ENCODE results near the gene WDR1.
A peak's percentile ranks its signal among the peaks of the same experiment; 100 is the strongest.

Gene WDR1, protein sequence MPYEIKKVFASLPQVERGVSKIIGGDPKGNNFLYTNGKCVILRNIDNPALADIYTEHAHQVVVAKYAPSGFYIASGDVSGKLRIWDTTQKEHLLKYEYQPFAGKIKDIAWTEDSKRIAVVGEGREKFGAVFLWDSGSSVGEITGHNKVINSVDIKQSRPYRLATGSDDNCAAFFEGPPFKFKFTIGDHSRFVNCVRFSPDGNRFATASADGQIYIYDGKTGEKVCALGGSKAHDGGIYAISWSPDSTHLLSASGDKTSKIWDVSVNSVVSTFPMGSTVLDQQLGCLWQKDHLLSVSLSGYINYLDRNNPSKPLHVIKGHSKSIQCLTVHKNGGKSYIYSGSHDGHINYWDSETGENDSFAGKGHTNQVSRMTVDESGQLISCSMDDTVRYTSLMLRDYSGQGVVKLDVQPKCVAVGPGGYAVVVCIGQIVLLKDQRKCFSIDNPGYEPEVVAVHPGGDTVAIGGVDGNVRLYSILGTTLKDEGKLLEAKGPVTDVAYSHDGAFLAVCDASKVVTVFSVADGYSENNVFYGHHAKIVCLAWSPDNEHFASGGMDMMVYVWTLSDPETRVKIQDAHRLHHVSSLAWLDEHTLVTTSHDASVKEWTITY

DNA sequence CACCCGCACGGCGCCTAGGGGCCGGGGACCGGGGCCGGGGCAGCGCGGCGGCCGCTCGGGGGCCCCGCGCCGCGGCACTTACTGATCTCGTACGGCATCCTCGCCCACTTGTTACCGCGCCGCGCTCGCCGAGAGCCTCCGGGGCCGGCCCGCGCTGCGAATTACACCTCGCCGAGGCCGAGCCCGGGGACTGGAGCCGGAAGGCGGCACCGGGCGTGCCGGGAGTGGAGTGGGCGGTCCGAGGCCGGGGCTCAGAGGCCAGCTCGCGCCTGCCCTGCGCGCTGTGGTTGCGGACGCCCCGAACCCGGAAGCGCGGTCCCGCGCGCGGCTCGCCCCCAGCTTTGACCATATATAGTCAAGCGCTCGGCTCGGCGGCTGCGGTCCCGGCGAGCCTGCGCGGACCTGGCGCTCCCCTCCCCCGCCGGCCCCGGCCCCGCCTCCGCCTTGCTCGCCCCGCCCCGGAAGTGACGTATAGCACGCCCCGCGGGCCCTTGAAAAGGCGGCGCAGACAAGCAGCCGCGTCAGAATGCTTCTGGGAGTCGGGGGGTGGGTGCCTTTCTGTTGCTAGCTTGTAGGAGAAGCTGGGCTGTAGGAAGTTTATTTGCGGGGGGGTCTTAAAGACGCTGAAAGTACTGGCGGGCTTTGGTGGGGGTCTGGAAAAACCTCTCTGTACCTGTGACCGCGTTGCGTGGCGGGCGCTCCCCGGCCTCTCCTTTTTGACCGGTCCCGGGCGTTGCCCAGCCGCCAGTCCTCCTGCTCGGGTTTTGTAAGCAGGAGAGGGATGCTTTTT lies at the start of gene WDR1:
Gene WDR1 (minus strand): TSS at position 231 of the 790 bp plus-strand sequence. CDS start 133 bp downstream, at position 98.
- TF ChIP-seq, protein P1, sequence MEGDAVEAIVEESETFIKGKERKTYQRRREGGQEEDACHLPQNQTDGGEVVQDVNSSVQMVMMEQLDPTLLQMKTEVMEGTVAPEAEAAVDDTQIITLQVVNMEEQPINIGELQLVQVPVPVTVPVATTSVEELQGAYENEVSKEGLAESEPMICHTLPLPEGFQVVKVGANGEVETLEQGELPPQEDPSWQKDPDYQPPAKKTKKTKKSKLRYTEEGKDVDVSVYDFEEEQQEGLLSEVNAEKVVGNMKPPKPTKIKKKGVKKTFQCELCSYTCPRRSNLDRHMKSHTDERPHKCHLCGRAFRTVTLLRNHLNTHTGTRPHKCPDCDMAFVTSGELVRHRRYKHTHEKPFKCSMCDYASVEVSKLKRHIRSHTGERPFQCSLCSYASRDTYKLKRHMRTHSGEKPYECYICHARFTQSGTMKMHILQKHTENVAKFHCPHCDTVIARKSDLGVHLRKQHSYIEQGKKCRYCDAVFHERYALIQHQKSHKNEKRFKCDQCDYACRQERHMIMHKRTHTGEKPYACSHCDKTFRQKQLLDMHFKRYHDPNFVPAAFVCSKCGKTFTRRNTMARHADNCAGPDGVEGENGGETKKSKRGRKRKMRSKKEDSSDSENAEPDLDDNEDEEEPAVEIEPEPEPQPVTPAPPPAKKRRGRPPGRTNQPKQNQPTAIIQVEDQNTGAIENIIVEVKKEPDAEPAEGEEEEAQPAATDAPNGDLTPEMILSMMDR (IDR thresholded peaks at IDR 0.05; ENCODE audit: low read depth, low read length), result no peak
- no peak for TF ChIP-seq EZH2phosphoT487 (IDR thresholded peaks at IDR 0.05; ENCODE audit: low read depth)
- peaks cover 52% of the 10 kb centered on the region for H3K79me2 ChIP-seq (ENCODE audit: low read length)
- peak within 1 kb of the TSS; percentile 91 for H3K4me2 ChIP-seq (ENCODE audit: low read length)
- peaks cover 40% of the 10 kb centered on the region for H3K36me3 ChIP-seq (replicated peaks; ENCODE audit: low read depth, low read length)
- H3K9me3 ChIP-seq (ENCODE audit: insufficient read depth, low read length), result no peaks in the 10 kb centered on the region
- peaks cover 29% of the 10 kb centered on the region for H4K20me1 ChIP-seq (ENCODE audit: insufficient read depth, low read length)
- no peak within 1 kb of the TSS for H2AFZ ChIP-seq (ENCODE audit: low read depth, low read length)
- H3K27ac ChIP-seq (ENCODE audit: low read length), result peak within 1 kb of the TSS; percentile 89
- H3K9ac ChIP-seq (ENCODE audit: low read length), result peak within 1 kb of the TSS; percentile 99
- peak within 1 kb of the TSS; percentile 95 for H3K4me3 ChIP-seq (ENCODE audit: low read length)
- peaks cover 32% of the 10 kb centered on the region for H3K4me1 ChIP-seq (ENCODE audit: low read length)
- peaks cover 26% of the 10 kb centered on the region for H3K27me3 ChIP-seq (ENCODE audit: low read depth, low read length)

- H3K9ac ChIP-seq (ENCODE audit: low read length), result no peak overlapping the region
- H3K4me3 ChIP-seq (ENCODE audit: low read length), result no peak overlapping the region
- no peaks in the 10 kb centered on the region for H3K36me3 ChIP-seq (replicated peaks; ENCODE audit: low read depth, low read length)
- TF ChIP-seq, protein P1 (IDR thresholded peaks at IDR 0.05; ENCODE audit: low read depth, low read length), result peak; percentile 65
- TF ChIP-seq EZH2phosphoT487 (IDR thresholded peaks at IDR 0.05; ENCODE audit: low read depth), result no peak
- no peaks in the 10 kb centered on the region for H3K79me2 ChIP-seq (ENCODE audit: low read length)
- H3K4me2 ChIP-seq (ENCODE audit: low read length), result no peak overlapping the region
- peaks cover 50% of the 10 kb centered on the region for H3K27me3 ChIP-seq (ENCODE audit: low read depth, low read length)
- H4K20me1 ChIP-seq (ENCODE audit: insufficient read depth, low read length), result no peaks in the 10 kb centered on the region
- H3K9me3 ChIP-seq (ENCODE audit: insufficient read depth, low read length), result no peaks in the 10 kb centered on the region
- H3K4me1 ChIP-seq (ENCODE audit: low read length), result no peaks in the 10 kb centered on the region
- no peak overlapping the region for H2AFZ ChIP-seq (ENCODE audit: low read depth, low read length)
- no peak overlapping the region for H3K27ac ChIP-seq (ENCODE audit: low read length)
Observed at GRCh38 chr4:10164877-10165283, 48.3 kb upstream of the WDR1 start.

GRCh38 chr4:10163296-10163695 lies 46.7 kb upstream of the WDR1 start:
- TF ChIP-seq, protein P1 (IDR thresholded peaks at IDR 0.05; ENCODE audit: low read depth, low read length), result no peak
- no peak for TF ChIP-seq EZH2phosphoT487 (IDR thresholded peaks at IDR 0.05; ENCODE audit: low read depth)
- H3K4me1 ChIP-seq (ENCODE audit: low read length), result no peaks in the 10 kb centered on the region
- H4K20me1 ChIP-seq (ENCODE audit: insufficient read depth, low read length), result no peaks in the 10 kb centered on the region
- H3K4me3 ChIP-seq (ENCODE audit: low read length), result no peak overlapping the region
- no peak overlapping the region for H3K4me2 ChIP-seq (ENCODE audit: low read length)
- no peak overlapping the region for H3K9ac ChIP-seq (ENCODE audit: low read length)
- H3K27me3 ChIP-seq (ENCODE audit: low read depth, low read length), result peaks cover 46% of the 10 kb centered on the region
- no peak overlapping the region for H2AFZ ChIP-seq (ENCODE audit: low read depth, low read length)
- no peaks in the 10 kb centered on the region for H3K9me3 ChIP-seq (ENCODE audit: insufficient read depth, low read length)
- H3K79me2 ChIP-seq (ENCODE audit: low read length), result no peaks in the 10 kb centered on the region
- H3K27ac ChIP-seq (ENCODE audit: low read length), result no peak overlapping the region
- H3K36me3 ChIP-seq (replicated peaks; ENCODE audit: low read depth, low read length), result no peaks in the 10 kb centered on the region
